Ovary (tissue), 3 donors: Measurements from ENCODE around the gene COMTD1.

Experiments used
- EP300 ChIP-seq: sonication (generic); formaldehyde crosslinking; IDR thresholded peaks from one replicate; pipeline ENCODE4 v1.6.1; 2017; ENCODE audit warnings: antibody characterized with exemption
- POLR2A ChIP-seq: fragments of 450-650 bp; IDR thresholded peaks from one replicate; pipeline ENCODE4 v1.6.1; 2017; ENCODE audit warnings: antibody characterized with exemption, mild to moderate bottlenecking, moderate library complexity
- TF ChIP-seq, protein P1 (sequence below), 3 donors: fragments of 450-650 bp in 2 of 3; fragments of 200-600 bp in 1 of 3; IDR thresholded peaks; one replicate each; pipeline versions ENCODE4 v1.5.1 to v1.8.0; 2016 to 2022; ENCODE audit warnings: antibody characterized with exemption in 3 of 3, mild to moderate bottlenecking in 1 of 3
- donor health status: DM: no; HTN: no; CAD: no.

- TF ChIP-seq, protein P1, sequence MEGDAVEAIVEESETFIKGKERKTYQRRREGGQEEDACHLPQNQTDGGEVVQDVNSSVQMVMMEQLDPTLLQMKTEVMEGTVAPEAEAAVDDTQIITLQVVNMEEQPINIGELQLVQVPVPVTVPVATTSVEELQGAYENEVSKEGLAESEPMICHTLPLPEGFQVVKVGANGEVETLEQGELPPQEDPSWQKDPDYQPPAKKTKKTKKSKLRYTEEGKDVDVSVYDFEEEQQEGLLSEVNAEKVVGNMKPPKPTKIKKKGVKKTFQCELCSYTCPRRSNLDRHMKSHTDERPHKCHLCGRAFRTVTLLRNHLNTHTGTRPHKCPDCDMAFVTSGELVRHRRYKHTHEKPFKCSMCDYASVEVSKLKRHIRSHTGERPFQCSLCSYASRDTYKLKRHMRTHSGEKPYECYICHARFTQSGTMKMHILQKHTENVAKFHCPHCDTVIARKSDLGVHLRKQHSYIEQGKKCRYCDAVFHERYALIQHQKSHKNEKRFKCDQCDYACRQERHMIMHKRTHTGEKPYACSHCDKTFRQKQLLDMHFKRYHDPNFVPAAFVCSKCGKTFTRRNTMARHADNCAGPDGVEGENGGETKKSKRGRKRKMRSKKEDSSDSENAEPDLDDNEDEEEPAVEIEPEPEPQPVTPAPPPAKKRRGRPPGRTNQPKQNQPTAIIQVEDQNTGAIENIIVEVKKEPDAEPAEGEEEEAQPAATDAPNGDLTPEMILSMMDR (IDR thresholded peaks at IDR 0.05), result no peak
- TF ChIP-seq POLR2A, result no peak
- TF ChIP-seq EP300, result no peak
These were observed 7.5 kb downstream of the COMTD1 start for GRCh38 chr10:75228278-75228677.
